Bronchial epithelial cell (primary cell): ENCODE data around the gene PLK2. TPM values are rescaled to one million over a fixed set of nuclear protein-coding genes. Genes with fewer than 3 reads are reported as not detected.

Experiments
- DNase-seq: peaks from one replicate; pipeline ENCODE4 v3.0.0-alpha.2; 2010; ENCODE audit warnings: low read depth
- FAIRE-seq: peaks from 2 replicates; lab custom pipeline; 2011; peaks lifted over from hg19 to GRCh38; lab: Jason Lieb, UNC
- H3K27me3 ChIP-seq: 2 replicates; pipeline ENCODE4 v1.5.1; 2011; ENCODE audit warnings: low read length; ENCODE audit not compliant: control insufficient read depth, insufficient read depth
- H3K36me3 ChIP-seq: 2 replicates; pipeline ENCODE4 v1.5.1; 2011; ENCODE audit warnings: low read length; ENCODE audit not compliant: control insufficient read depth, insufficient read depth
- H3K4me3 ChIP-seq: 2 replicates; pipeline ENCODE4 v1.5.1; 2011; ENCODE audit warnings: mild to moderate bottlenecking, low read depth, low read length, control low read depth
- CTCF ChIP-seq: IDR thresholded peaks from 2 replicates; pipeline ENCODE4 v1.5.1; 2011; ENCODE audit warnings: mild to moderate bottlenecking, moderate library complexity, low read length, control low read depth, inconsistent platforms; ENCODE audit not compliant: insufficient read depth, severe bottlenecking
- total RNA-seq: library from RNA; depleted of rRNA; stranded (reverse); fragments of >200 nt; gene quantifications from 2 replicates; pipeline ENCODE4 v1.2.1, GENCODE V29; 2014

The PLK2 gene
- total RNA-seq, 1 donor from 2014 or later = 146 TPM

GRCh38 chr5:58486290-58486689, 26.4 kb upstream of the PLK2 start:
- H3K27me3 ChIP-seq = peaks cover 3% of the 10 kb centered on the region
- no peaks in the 10 kb centered on the region for H3K36me3 ChIP-seq
- H3K4me3 ChIP-seq = no peak overlapping the region
- no peak for FAIRE-seq
- DNase-seq = no peak
- TF ChIP-seq CTCF = no peak

GRCh38 chr5:58484505-58484904, 24.6 kb upstream of the PLK2 start:
- Histone ChIP-seq H3K27me3 (no peaks in the 10 kb centered on the region), H3K36me3 (no peaks in the 10 kb centered on the region), H3K4me3 (no peak overlapping the region)
- FAIRE-seq (no peak), DNase-seq (no peak)
- TF ChIP-seq CTCF = no peak

- Histone ChIP-seq H3K4me3 (no peak overlapping the region), H3K27me3 (no peaks in the 10 kb centered on the region), H3K36me3 (no peaks in the 10 kb centered on the region)
- FAIRE-seq = no peak
- TF ChIP-seq CTCF = no peak
- DNase-seq = no peak
Observed at GRCh38 chr5:58482536-58482935, 22.6 kb upstream of the PLK2 start.

GRCh38 chr5:58481828-58482227, 21.9 kb upstream of the PLK2 start:
- FAIRE-seq (no peak), DNase-seq (no peak)
- Histone ChIP-seq H3K27me3 (no peaks in the 10 kb centered on the region), H3K36me3 (no peaks in the 10 kb centered on the region), H3K4me3 (no peak overlapping the region)
- TF ChIP-seq CTCF = no peak

GRCh38 chr5:58481066-58481676, 21.3 kb upstream of the PLK2 start:
- FAIRE-seq (no peak), DNase-seq (no peak)
- Histone ChIP-seq H3K27me3 (no peaks in the 10 kb centered on the region), H3K4me3 (no peak overlapping the region), H3K36me3 (no peaks in the 10 kb centered on the region)
- TF ChIP-seq CTCF = no peak
